Loucy (cell line): ENCODE results near the gene TRAPPC4.
"Not testable (repeated sequence)": the region's sequence is repeated elsewhere in the genome, so short reads cannot be mapped to it uniquely, and the experiment has no call there.

Experiments
- H2AFZ ChIP-seq: fragments of 200-600 bp; sonication (generic); 2 replicates; pipeline ENCODE4 v1.6.0; 2016; ENCODE audit warnings: antibody characterized with exemption, mild to moderate bottlenecking, low read length, moderate library complexity
- H3F3A ChIP-seq: fragments of 200-600 bp; 2 replicates; pipeline ENCODE4 v1.6.0; 2016; ENCODE audit warnings: antibody characterized with exemption, low read depth, mild to moderate bottlenecking
- H3K27me3 ChIP-seq: fragments of 200-600 bp; sonication (generic); 2 replicates; pipeline ENCODE4 v1.6.1; 2014; ENCODE audit warnings: low read length, mild to moderate bottlenecking; ENCODE audit not compliant: insufficient read depth, poor library complexity, severe bottlenecking
- H3K36me3 ChIP-seq: fragments of 200-600 bp; sonication (generic); 2 replicates; pipeline ENCODE4 v1.6.1; 2016; ENCODE audit warnings: low read length; ENCODE audit not compliant: insufficient read depth
- H3K4me1 ChIP-seq: fragments of 200-600 bp; sonication (generic); 2 replicates; pipeline ENCODE4 v1.5.1; 2014; ENCODE audit warnings: low read length, mild to moderate bottlenecking; ENCODE audit not compliant: insufficient read depth, poor library complexity, severe bottlenecking
- H3K4me2 ChIP-seq: fragments of 200-600 bp; sonication (generic); 2 replicates; pipeline ENCODE4 v1.6.0; 2014; ENCODE audit warnings: antibody characterized with exemption, low read length, low read depth, mild to moderate bottlenecking; ENCODE audit not compliant: poor library complexity, severe bottlenecking
- H3K4me3 ChIP-seq: fragments of 200-600 bp; sonication (generic); 2 replicates; pipeline ENCODE4 v1.5.1; 2014; ENCODE audit warnings: low read length, mild to moderate bottlenecking, mixed read lengths; ENCODE audit not compliant: poor library complexity, severe bottlenecking
- H3K79me2 ChIP-seq: fragments of 200-600 bp; sonication (generic); 2 replicates; pipeline ENCODE4 v1.6.1; 2014; ENCODE audit warnings: low read length; ENCODE audit not compliant: insufficient read depth
- H3K9ac ChIP-seq: fragments of 200-600 bp; sonication (generic); 2 replicates; pipeline ENCODE4 v1.6.0; 2014; ENCODE audit warnings: mild to moderate bottlenecking, low read depth, low read length, moderate library complexity; ENCODE audit not compliant: poor library complexity, severe bottlenecking
- H3K9me2 ChIP-seq: fragments of 200-600 bp; sonication (generic); replicated peaks from 2 replicates; pipeline ENCODE4 v1.6.1; 2016; ENCODE audit warnings: low read depth, low read length, mixed read lengths
- H3K9me3 ChIP-seq: fragments of 200-600 bp; sonication (generic); 2 replicates; pipeline ENCODE4 v1.6.1; 2014; ENCODE audit warnings: mild to moderate bottlenecking, antibody characterized with exemption, low read length, low read depth; ENCODE audit not compliant: insufficient read depth
- H4K20me1 ChIP-seq: fragments of 200-600 bp; sonication (generic); 2 replicates; pipeline ENCODE4 v1.6.0; 2014; ENCODE audit warnings: antibody characterized with exemption, low read length, mild to moderate bottlenecking; ENCODE audit not compliant: insufficient read depth, poor library complexity, severe bottlenecking
- CTCF ChIP-seq: fragments of 200-600 bp; sonication (generic); conservative IDR thresholded peaks from 2 replicates; pipeline ENCODE4 v1.5.1; 2014; ENCODE audit warnings: mild to moderate bottlenecking, antibody characterized with exemption, low read length
- EZH2phosphoT487 ChIP-seq: fragments of 200-600 bp; IDR thresholded peaks from 2 replicates; pipeline ENCODE4 v1.6.1; 2018; ENCODE audit warnings: antibody characterized with exemption, mild to moderate bottlenecking, moderate library complexity, borderline replicate concordance

The TRAPPC4 gene

GRCh38 chr11:118980191-118980881, 38.2 kb upstream of the TRAPPC4 start:
- H3K27me3 ChIP-seq = no peaks in the 10 kb centered on the region
- TF ChIP-seq EZH2phosphoT487 = no peak
- no peak for TF ChIP-seq CTCF
- no peak overlapping the region for H2AFZ ChIP-seq
- no peaks in the 10 kb centered on the region for H4K20me1 ChIP-seq
- H3K4me2 ChIP-seq = no peak overlapping the region
- H3F3A ChIP-seq = no peaks in the 10 kb centered on the region
- no peaks in the 10 kb centered on the region for H3K79me2 ChIP-seq
- no peak overlapping the region for H3K9ac ChIP-seq
- H3K4me3 ChIP-seq = no peak overlapping the region
- no peaks in the 10 kb centered on the region for H3K9me2 ChIP-seq
- H3K9me3 ChIP-seq = no peaks in the 10 kb centered on the region
- no peaks in the 10 kb centered on the region for H3K36me3 ChIP-seq
- H3K4me1 ChIP-seq = no peaks in the 10 kb centered on the region

DNA sequence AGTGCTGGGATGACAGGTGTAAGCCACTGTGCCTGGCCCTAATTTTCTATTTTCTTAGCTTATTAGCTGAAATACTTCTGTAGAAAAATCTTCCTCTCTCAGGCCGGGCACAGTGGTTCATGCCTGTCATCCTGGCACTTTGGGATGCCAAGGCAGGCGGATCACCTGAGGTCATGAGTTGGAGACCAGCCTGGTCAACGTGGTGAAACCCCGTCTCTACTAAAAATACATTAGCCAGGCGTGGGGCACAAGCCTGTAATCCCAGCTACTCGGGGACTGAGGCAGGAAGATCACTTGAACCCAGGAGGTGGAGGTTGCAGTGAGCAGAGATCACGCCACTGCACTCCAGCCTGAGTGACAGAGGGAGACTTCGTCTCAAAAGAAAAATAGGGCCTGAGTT, 34.2 kb upstream of the TRAPPC4 start:
- H3K4me2 ChIP-seq, H4K20me1 ChIP-seq, H3K9me2 ChIP-seq, H3F3A ChIP-seq, H3K9me3 ChIP-seq, H3K36me3 ChIP-seq, H3K4me1 ChIP-seq, H3K4me3 ChIP-seq, H3K79me2 ChIP-seq, H3K9ac ChIP-seq, H3K27me3 ChIP-seq, H2AFZ ChIP-seq: not testable (repeated sequence)

DNA sequence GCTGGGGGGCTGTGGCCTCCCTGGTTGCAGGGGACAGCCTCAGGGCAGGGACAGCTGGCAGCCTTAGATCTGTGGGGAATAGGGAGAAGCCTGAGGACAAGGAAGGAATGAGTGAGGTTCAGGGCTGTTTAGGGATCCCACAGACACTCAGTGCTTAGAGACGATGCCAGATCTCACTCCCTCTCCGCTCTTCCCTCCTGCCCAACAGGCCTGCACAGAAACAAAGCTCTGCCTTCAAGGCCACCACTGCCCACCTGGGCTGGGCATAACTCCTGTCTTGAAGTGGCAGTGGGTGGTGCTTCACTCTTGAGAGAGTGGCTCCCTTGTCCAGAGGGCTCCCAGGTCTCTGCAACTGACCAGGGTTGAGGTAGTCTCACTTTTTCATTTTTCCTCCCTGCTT, 33.7 kb upstream of the TRAPPC4 start:
- H2AFZ ChIP-seq = no peak overlapping the region

More for the DNA sequence above, 33.7 kb upstream of the TRAPPC4 start:
- H3K4me2 ChIP-seq = no peak overlapping the region
- H3K79me2 ChIP-seq = no peaks in the 10 kb centered on the region
- H3K9ac ChIP-seq = no peak overlapping the region
- H3K36me3 ChIP-seq = no peaks in the 10 kb centered on the region
- H4K20me1 ChIP-seq = no peaks in the 10 kb centered on the region
- no peaks in the 10 kb centered on the region for H3F3A ChIP-seq
- H3K4me3 ChIP-seq = no peak overlapping the region
- no peak for TF ChIP-seq EZH2phosphoT487
- no peak for TF ChIP-seq CTCF
- no peaks in the 10 kb centered on the region for H3K4me1 ChIP-seq
- H3K9me2 ChIP-seq = no peaks in the 10 kb centered on the region
- H3K9me3 ChIP-seq = no peaks in the 10 kb centered on the region
- H3K27me3 ChIP-seq = no peaks in the 10 kb centered on the region
